GM12864 (cell line): Measurements from ENCODE around the gene CSNK1A1.
"Not testable (repeated sequence)": the region's sequence is repeated elsewhere in the genome, so short reads cannot be mapped to it uniquely, and the experiment has no call there.

Experiments used
- DNase-seq: peaks from one replicate; pipeline ENCODE4 v3.0.0-alpha.2; 2011; ENCODE audit warnings: low read depth
- H3K4me3 ChIP-seq: 2 replicates; pipeline ENCODE4 v1.5.1; 2011; ENCODE audit warnings: mild to moderate bottlenecking, low read depth, low read length, control low read depth
- CTCF ChIP-seq: IDR thresholded peaks from 2 replicates; pipeline ENCODE4 v1.5.1; 2011; ENCODE audit warnings: low read depth, mild to moderate bottlenecking, moderate library complexity, low read length, control low read depth, inconsistent platforms; ENCODE audit errors: missing control alignments

CSNK1A1 gene

GRCh38 chr5:149518620-149519019, 32.6 kb downstream of the CSNK1A1 start:
- DNase-seq, result no peak
- no peak overlapping the region for H3K4me3 ChIP-seq
- no peak for TF ChIP-seq CTCF

- no peak overlapping the region for H3K4me3 ChIP-seq
- no peak for DNase-seq
- no peak for TF ChIP-seq CTCF
Observed at GRCh38 chr5:149517461-149518122, 33.6 kb downstream of the CSNK1A1 start.

- DNase-seq, result no peak
- no peak overlapping the region for H3K4me3 ChIP-seq
- TF ChIP-seq CTCF, result no peak
Observed at GRCh38 chr5:149514512-149514911, 36.7 kb downstream of the CSNK1A1 start.

GRCh38 chr5:149513372-149513947, 37.8 kb downstream of the CSNK1A1 start:
- not testable (repeated sequence) for H3K4me3 ChIP-seq, DNase-seq

- no peak for DNase-seq
- no peak overlapping the region for H3K4me3 ChIP-seq
- no peak for TF ChIP-seq CTCF
Observed at GRCh38 chr5:149510136-149510535, 41.1 kb downstream of the CSNK1A1 start.

GRCh38 chr5:149504677-149505076, 46.6 kb downstream of the CSNK1A1 start:
- DNase-seq, result no peak
- no peak for TF ChIP-seq CTCF
- no peak overlapping the region for H3K4me3 ChIP-seq

- TF ChIP-seq CTCF, result no peak
- DNase-seq, result no peak
Observed at GRCh38 chr5:149503006-149503405, 48.2 kb downstream of the CSNK1A1 start.

More at GRCh38 chr5:149503006-149503405, 48.2 kb downstream of the CSNK1A1 start:
- no peak overlapping the region for H3K4me3 ChIP-seq
